Mesenchymal stem cell (in vitro differentiated cells and primary cell): ENCODE measurements around the gene IMMP2L.

Experiments used
- DNase-seq: peaks from one replicate; pipeline ENCODE4 v3.0.0-alpha.2; 2013
- H2AFZ ChIP-seq: one replicate; pipeline ENCODE4 v1.6.1; 2013; ENCODE audit warnings: low read depth, mild to moderate bottlenecking, control low read depth, inconsistent platforms, low read length, moderate library complexity
- H2AK5ac ChIP-seq: 2 replicates; pipeline ENCODE4 v1.6.1; 2013; ENCODE audit warnings: low read length, moderate library complexity, mild to moderate bottlenecking, inconsistent platforms; ENCODE audit not compliant: severe bottlenecking
- H2BK120ac ChIP-seq: one replicate; pipeline ENCODE4 v1.6.1; 2013; ENCODE audit warnings: low read depth, mild to moderate bottlenecking, inconsistent platforms, low read length, moderate library complexity
- H2BK12ac ChIP-seq, 2 experiments: one replicate each; pipeline ENCODE4 v1.6.1; 2013; ENCODE audit warnings: inconsistent platforms in 2 of 2, low read length in 2 of 2, mild to moderate bottlenecking in 2 of 2, moderate library complexity in 2 of 2, control low read depth in 1 of 2
- H2BK15ac ChIP-seq: one replicate; pipeline ENCODE4 v1.6.1; 2013; ENCODE audit warnings: mild to moderate bottlenecking, low read depth, inconsistent platforms; ENCODE audit not compliant: poor library complexity, severe bottlenecking
- H2BK5ac ChIP-seq: 2 replicates; pipeline ENCODE4 v1.6.1; 2013; ENCODE audit warnings: low read depth, mild to moderate bottlenecking, low read length, control low read depth, inconsistent platforms; ENCODE audit not compliant: poor library complexity, severe bottlenecking
- H3K14ac ChIP-seq, 2 experiments: one replicate each; pipeline ENCODE4 v1.6.1; 2013; ENCODE audit warnings: inconsistent platforms in 2 of 2, low read length in 2 of 2, control low read depth in 1 of 2, mild to moderate bottlenecking in 1 of 2, moderate library complexity in 1 of 2
- H3K18ac ChIP-seq, 2 experiments: one replicate each; pipeline ENCODE4 v1.6.1; 2013; ENCODE audit warnings: inconsistent platforms in 2 of 2, low read length in 2 of 2, control low read depth in 1 of 2, low read depth in 1 of 2, mild to moderate bottlenecking in 1 of 2
- H3K23ac ChIP-seq, 2 experiments: one replicate each; pipeline ENCODE4 v1.6.1; 2013; ENCODE audit warnings: inconsistent platforms in 2 of 2, low read length in 2 of 2, mild to moderate bottlenecking in 2 of 2, moderate library complexity in 2 of 2, control low read depth in 1 of 2
- H3K27ac ChIP-seq: 2 replicates; pipeline ENCODE4 v1.5.1; 2013; ENCODE audit warnings: mild to moderate bottlenecking, moderate library complexity, low read length, control low read depth, inconsistent platforms; ENCODE audit not compliant: poor library complexity, severe bottlenecking
- H3K27me3 ChIP-seq, 2 experiments: 2 replicates each; pipeline versions ENCODE4 v1.6.1 to v1.7.0; 2013; ENCODE audit warnings: low read length in 2 of 2, mild to moderate bottlenecking in 2 of 2, moderate library complexity in 2 of 2, control low read depth in 1 of 2, inconsistent platforms in 1 of 2; ENCODE audit not compliant: control insufficient read depth in 1 of 2, insufficient read depth in 1 of 2
- H3K36me3 ChIP-seq, 2 experiments: 2 replicates each; pipeline versions ENCODE4 v1.6.1 to v1.7.0; 2013; ENCODE audit warnings: low read length in 2 of 2, control low read depth in 1 of 2, inconsistent platforms in 1 of 2, low read depth in 1 of 2, mild to moderate bottlenecking in 1 of 2; ENCODE audit not compliant: insufficient read depth in 2 of 2, control insufficient read depth in 1 of 2
- H3K4ac ChIP-seq, 2 experiments: one replicate each; pipeline ENCODE4 v1.6.1; 2013; ENCODE audit warnings: inconsistent platforms in 2 of 2, low read length in 2 of 2, mild to moderate bottlenecking in 2 of 2, moderate library complexity in 2 of 2, control low read depth in 1 of 2, low read depth in 1 of 2
- H3K4me1 ChIP-seq: 2 replicates; pipeline ENCODE4 v1.6.1; 2013; ENCODE audit warnings: low read depth, low read length, control low read depth; ENCODE audit not compliant: control insufficient read depth, insufficient read depth
- H3K4me2 ChIP-seq: 2 replicates; pipeline ENCODE4 v1.6.1; 2013; ENCODE audit warnings: low read length, mild to moderate bottlenecking, inconsistent platforms; ENCODE audit not compliant: poor library complexity, severe bottlenecking
- H3K4me3 ChIP-seq, 2 experiments: 2 replicates each; pipeline versions ENCODE4 v1.5.1 to v1.7.0; 2013; ENCODE audit warnings: low read length in 2 of 2, mild to moderate bottlenecking in 2 of 2, control low read depth in 1 of 2, low read depth in 1 of 2; ENCODE audit not compliant: insufficient read depth in 1 of 2
- H3K79me1 ChIP-seq: replicated peaks from 2 replicates; pipeline ENCODE4 v1.6.1; 2013; ENCODE audit warnings: mild to moderate bottlenecking, control low read depth, low read length, inconsistent platforms; ENCODE audit not compliant: poor library complexity, severe bottlenecking
- H3K9ac ChIP-seq: 2 replicates; pipeline ENCODE4 v1.7.0; 2013; ENCODE audit warnings: mild to moderate bottlenecking, low read length, moderate library complexity
- H3K9me3 ChIP-seq: 2 replicates; pipeline ENCODE4 v1.7.0; 2013; ENCODE audit warnings: mild to moderate bottlenecking, low read length; ENCODE audit not compliant: control insufficient read depth
- H4K8ac ChIP-seq: one replicate; pipeline ENCODE4 v1.6.1; 2013; ENCODE audit warnings: inconsistent platforms, mild to moderate bottlenecking, low read length, moderate library complexity
- H4K91ac ChIP-seq: one replicate; pipeline ENCODE4 v1.6.1; 2013; ENCODE audit warnings: mild to moderate bottlenecking, low read length, inconsistent platforms
- WGBS: methylation state at CpG from one replicate; pipeline ENCODE4 v1.1.7; 2013; ENCODE audit warnings: mixed read lengths; 5-methylcytosine and 5-hydroxymethylcytosine counted together

The IMMP2L gene

DNA sequence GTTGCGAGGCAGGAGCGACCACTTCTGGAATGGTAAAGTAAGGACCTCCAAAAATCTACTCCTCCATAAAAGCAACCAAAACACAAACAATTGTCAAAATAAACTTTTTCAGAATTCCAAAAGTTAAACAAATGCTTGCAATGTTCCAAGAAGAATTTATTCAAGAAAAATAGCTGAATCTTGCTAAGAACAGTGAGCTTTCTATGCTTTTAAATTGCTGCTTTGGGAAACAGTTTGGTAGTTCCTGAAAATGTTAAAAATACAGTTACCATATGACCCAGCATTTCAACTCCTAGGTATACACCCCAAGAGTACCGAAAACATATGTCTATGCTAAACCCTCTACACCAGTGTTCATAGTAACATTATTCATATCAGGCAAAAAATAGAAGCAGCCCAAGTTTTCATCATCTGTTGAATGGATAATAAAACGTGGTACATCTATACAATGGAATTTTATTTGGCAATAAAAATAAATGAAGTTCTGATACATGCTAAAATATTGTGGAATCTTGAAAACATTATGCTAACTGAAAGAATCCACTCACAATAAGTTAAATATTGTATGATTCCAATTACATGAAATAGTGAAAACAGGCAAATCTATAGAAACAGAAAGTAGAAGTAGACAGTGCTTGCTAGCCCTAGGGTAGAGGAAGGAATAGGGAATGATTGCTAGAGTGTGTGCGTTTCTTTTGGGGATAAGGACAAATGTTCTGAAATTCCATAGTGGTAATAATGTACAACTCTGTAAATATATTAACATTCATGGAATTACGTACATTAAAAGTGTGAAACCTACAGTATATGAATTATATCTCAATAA, 414.4 kb downstream of the IMMP2L start:
- Histone ChIP-seq H2BK12ac (no peak overlapping the region), H4K8ac (no peak overlapping the region), H2BK120ac (no peak overlapping the region), H2AFZ (no peak overlapping the region), H2AK5ac (no peak overlapping the region), H3K4me1 (no peaks in the 10 kb centered on the region), H3K4me3 (no peak overlapping the region), H3K14ac (no peak overlapping the region), H4K91ac (no peak overlapping the region), H3K23ac (no peak overlapping the region), H3K9ac (no peak overlapping the region), H3K36me3 (no peaks in the 10 kb centered on the region), H3K79me1 (no peaks in the 10 kb centered on the region), H3K9me3 (no peaks in the 10 kb centered on the region), H3K4ac (no peak overlapping the region), H3K27ac (no peak overlapping the region), H2BK5ac (no peak overlapping the region), H3K18ac (no peak overlapping the region), H2BK15ac (no peak overlapping the region), H3K27me3 (no peaks in the 10 kb centered on the region), H3K4me2 (no peak overlapping the region)
- no peak for DNase-seq
- WGBS, result 95% methylated on average over 2 of the region's 6 CpGs

DNA sequence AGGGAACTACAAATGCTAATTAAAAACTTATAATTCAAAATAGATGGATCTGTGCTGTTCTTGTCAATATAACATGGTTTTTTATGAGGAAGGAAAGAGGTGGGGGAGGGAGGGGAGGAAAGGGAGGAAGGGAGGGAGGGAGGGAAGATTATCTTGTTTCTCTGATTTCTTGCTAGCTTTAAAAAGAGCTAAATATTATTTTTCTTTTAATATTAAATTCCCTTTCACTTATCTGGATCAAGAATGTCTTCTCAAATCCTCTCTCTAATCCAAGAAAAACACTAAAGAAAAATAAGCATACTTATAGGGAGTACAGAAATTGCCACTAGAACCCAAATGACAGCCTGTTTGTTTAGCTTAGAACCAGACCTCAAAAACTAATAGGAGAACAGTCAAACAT, 416.2 kb downstream of the IMMP2L start:
- H4K8ac ChIP-seq, result no peak overlapping the region
- H3K9ac ChIP-seq, result no peak overlapping the region
- H4K91ac ChIP-seq, result no peak overlapping the region
- H2AFZ ChIP-seq, result no peak overlapping the region
- H3K36me3 ChIP-seq, result no peaks in the 10 kb centered on the region
- no peak overlapping the region for H3K4ac ChIP-seq
- no peak for DNase-seq
- H3K27ac ChIP-seq, result no peak overlapping the region
- no peak overlapping the region for H2BK120ac ChIP-seq
- no peak overlapping the region for H2BK12ac ChIP-seq
- no peak overlapping the region for H3K4me3 ChIP-seq
- H2AK5ac ChIP-seq, result no peak overlapping the region
- H2BK15ac ChIP-seq, result no peak overlapping the region
- no peak overlapping the region for H2BK5ac ChIP-seq
- H3K9me3 ChIP-seq, result no peaks in the 10 kb centered on the region
- H3K79me1 ChIP-seq, result no peaks in the 10 kb centered on the region
- H3K18ac ChIP-seq, result no peak overlapping the region
- no peaks in the 10 kb centered on the region for H3K27me3 ChIP-seq
- no peak overlapping the region for H3K4me2 ChIP-seq
- H3K23ac ChIP-seq, result no peak overlapping the region
- no peaks in the 10 kb centered on the region for H3K4me1 ChIP-seq
- no peak overlapping the region for H3K14ac ChIP-seq

DNA sequence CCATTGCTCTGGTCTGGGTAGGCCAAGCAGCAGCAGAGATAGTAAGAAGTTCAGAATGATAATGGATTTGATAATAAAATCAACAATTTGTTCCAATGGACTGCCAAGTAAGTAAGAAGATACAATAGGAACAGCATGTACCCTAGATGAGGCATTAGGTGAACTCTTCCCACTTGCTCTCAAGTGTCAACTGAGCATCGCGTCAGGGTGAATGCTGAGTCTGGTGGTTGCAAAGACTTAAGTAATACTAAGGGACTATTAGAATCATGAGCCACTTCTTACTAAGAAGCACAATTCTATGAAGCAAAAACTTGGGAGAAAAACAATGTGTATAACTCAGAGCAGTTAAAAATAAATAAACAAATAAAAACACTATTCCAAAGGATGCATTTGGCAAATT, 416.8 kb downstream of the IMMP2L start:
- H3K36me3 ChIP-seq, result no peaks in the 10 kb centered on the region
- H3K18ac ChIP-seq, result no peak overlapping the region
- no peaks in the 10 kb centered on the region for H3K27me3 ChIP-seq
- DNase-seq, result no peak
- H4K8ac ChIP-seq, result no peak overlapping the region
- no peak overlapping the region for H3K23ac ChIP-seq
- no peak overlapping the region for H3K14ac ChIP-seq
- no peak overlapping the region for H3K4me3 ChIP-seq
- no peak overlapping the region for H2AFZ ChIP-seq
- no peaks in the 10 kb centered on the region for H3K79me1 ChIP-seq
- no peak overlapping the region for H2BK15ac ChIP-seq
- no peaks in the 10 kb centered on the region for H3K4me1 ChIP-seq
- H3K4ac ChIP-seq, result no peak overlapping the region
- no CpG with 5 or more reads among the region's 2 CpGs for WGBS
- H2BK12ac ChIP-seq, result no peak overlapping the region
- H4K91ac ChIP-seq, result no peak overlapping the region
- no peak overlapping the region for H3K27ac ChIP-seq
- no peaks in the 10 kb centered on the region for H3K9me3 ChIP-seq
- no peak overlapping the region for H2AK5ac ChIP-seq
- H2BK5ac ChIP-seq, result no peak overlapping the region
- H3K9ac ChIP-seq, result no peak overlapping the region
- H2BK120ac ChIP-seq, result no peak overlapping the region
- no peak overlapping the region for H3K4me2 ChIP-seq

DNA sequence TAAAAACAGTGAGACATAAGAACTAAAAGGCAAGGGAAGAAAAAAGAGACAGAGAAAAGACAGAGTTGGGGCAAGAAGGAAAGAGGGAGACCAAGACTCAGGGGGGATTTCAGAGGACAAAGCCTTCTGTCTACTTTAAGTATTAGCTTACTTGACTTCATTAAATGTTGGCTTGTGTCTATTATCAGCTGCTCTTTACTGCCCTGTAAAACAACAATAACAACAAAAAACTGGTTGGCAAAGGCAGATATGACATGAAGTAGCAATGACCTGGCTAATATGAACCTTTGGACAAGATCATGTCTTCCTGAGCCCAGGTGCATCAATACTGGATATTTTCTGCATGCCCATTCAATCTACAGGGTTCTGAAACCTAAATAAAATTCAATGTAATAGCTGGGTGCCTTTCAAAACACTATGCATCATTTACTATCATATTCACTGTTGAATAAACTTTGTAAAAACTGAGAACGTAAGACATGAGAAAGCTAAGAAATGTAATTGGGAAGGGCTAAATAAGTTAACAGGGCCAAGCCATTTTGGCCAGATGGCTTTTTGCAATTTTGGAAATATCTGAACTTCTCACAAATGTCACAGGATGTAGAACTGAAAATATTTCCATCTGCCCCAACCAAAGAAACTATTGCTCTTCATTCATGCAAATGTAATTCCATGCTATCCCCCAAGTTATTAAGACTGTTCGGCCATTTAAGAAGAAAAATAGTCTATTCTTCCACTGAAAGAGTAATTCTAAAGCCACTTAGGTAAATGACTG, 422.0 kb downstream of the IMMP2L start:
- Histone ChIP-seq H2BK15ac (no peak overlapping the region), H4K8ac (no peak overlapping the region), H3K27me3 (no peaks in the 10 kb centered on the region), H4K91ac (no peak overlapping the region), H3K9me3 (no peaks in the 10 kb centered on the region), H3K23ac (no peak overlapping the region), H3K79me1 (no peaks in the 10 kb centered on the region), H3K4me1 (no peaks in the 10 kb centered on the region), H2BK12ac (no peak overlapping the region), H3K14ac (no peak overlapping the region), H3K18ac (no peak overlapping the region), H3K27ac (no peak overlapping the region), H3K4me3 (no peak overlapping the region), H2BK120ac (no peak overlapping the region), H2AK5ac (no peak overlapping the region), H2BK5ac (no peak overlapping the region), H2AFZ (no peak overlapping the region), H3K4me2 (no peak overlapping the region), H3K9ac (no peak overlapping the region), H3K4ac (no peak overlapping the region), H3K36me3 (no peaks in the 10 kb centered on the region)
- 80% methylated on average over 1 of the region's 2 CpGs for WGBS
- DNase-seq, result no peak
